ENCODE data around the gene SNTG2.
"Not testable (repeated sequence)": the region's sequence is repeated elsewhere in the genome, so short reads cannot be mapped to it uniquely, and the experiment has no call there.

The SNTG2 gene

GRCh38 chr2:1375794-1376193 is 425.1 kb downstream of the SNTG2 start:
- DNase-seq (ENCODE audit: low read depth), result no peak

GRCh38 chr2:1377473-1377872 is 426.8 kb downstream of the SNTG2 start:
- no peak for DNase-seq (ENCODE audit: low read depth)

GRCh38 chr2:1378456-1379150 is 428.0 kb downstream of the SNTG2 start:
- no peak for DNase-seq (ENCODE audit: low read depth)

- no peak for DNase-seq (ENCODE audit: low read depth)
These were observed 431.0 kb downstream of the SNTG2 start for GRCh38 chr2:1381644-1382043.

GRCh38 chr2:1387954-1388725 is 437.5 kb downstream of the SNTG2 start:
- not testable (repeated sequence) for DNase-seq (ENCODE audit: low read depth)

GRCh38 chr2:1390118-1390517 is 439.5 kb downstream of the SNTG2 start:
- not testable (repeated sequence) for DNase-seq (ENCODE audit: low read depth)

GRCh38 chr2:1393321-1393720 is 442.7 kb downstream of the SNTG2 start:
- no peak for DNase-seq (ENCODE audit: low read depth)

- no peak for DNase-seq (ENCODE audit: low read depth)
These were observed 444.2 kb downstream of the SNTG2 start for GRCh38 chr2:1394709-1395408.

GRCh38 chr2:1397350-1397749 is 446.7 kb downstream of the SNTG2 start:
- DNase-seq (ENCODE audit: low read depth), result no peak

- no peak for DNase-seq (ENCODE audit: low read depth)
These were observed 447.5 kb downstream of the SNTG2 start for GRCh38 chr2:1398191-1398590.

GRCh38 chr2:1400943-1401735 is 450.5 kb downstream of the SNTG2 start:
- no peak for DNase-seq (ENCODE audit: low read depth)

- no peak for DNase-seq (ENCODE audit: low read depth)
These were observed 451.4 kb downstream of the SNTG2 start for GRCh38 chr2:1402064-1402463.

GRCh38 chr2:1403565-1403964 is 452.9 kb downstream of the SNTG2 start:
- no peak for DNase-seq (ENCODE audit: low read depth)

GRCh38 chr2:1405124-1405523 is 454.5 kb downstream of the SNTG2 start:
- no peak for DNase-seq (ENCODE audit: low read depth)

- no peak for DNase-seq (ENCODE audit: low read depth)
These were observed 455.3 kb downstream of the SNTG2 start for GRCh38 chr2:1405967-1406366.

- DNase-seq (ENCODE audit: low read depth), result no peak
These were observed 455.8 kb downstream of the SNTG2 start for GRCh38 chr2:1406434-1406833.

- DNase-seq (ENCODE audit: low read depth), result no peak
These were observed 457.5 kb downstream of the SNTG2 start for GRCh38 chr2:1407950-1408675.

GRCh38 chr2:1413156-1413710 is 462.6 kb downstream of the SNTG2 start, which contains the start of gene TPO:
TSS of gene TPO (plus strand) at chr2:1413463. CDS start at chr2:1414409, 946 bp downstream.
- no peak for DNase-seq (ENCODE audit: low read depth)

- DNase-seq (ENCODE audit: low read depth), result no peak
These were observed 463.5 kb downstream of the SNTG2 start for GRCh38 chr2:1414121-1414520.

GRCh38 chr2:1414901-1415300 is 464.3 kb downstream of the SNTG2 start:
- not testable (repeated sequence) for DNase-seq (ENCODE audit: low read depth)

- no peak for DNase-seq (ENCODE audit: low read depth)
These were observed 464.9 kb downstream of the SNTG2 start for GRCh38 chr2:1415501-1415900.
